Pancreas (tissue), 10 donors: Measurements from ENCODE around the gene CRTC2. TPM values are rescaled to one million over a fixed set of nuclear protein-coding genes. Genes with fewer than 3 reads are reported as not detected.

Source experiments
- ATAC-seq, 4 donors: fragments of 200-7000 bp; cut with Tn5 transposase; one replicate each; pipeline versions ENCODE4 v1.8.0 to v1.9.1; 2020; ENCODE audit warnings: mild to moderate bottlenecking in 4 of 4, moderate library complexity in 4 of 4
- DNase-seq, 6 donors: peaks; one replicate each; pipeline ENCODE4 v3.0.0-alpha.2; 2020
- FAIRE-seq: peaks from 2 replicates; lab custom pipeline; 2012; peaks lifted over from hg19 to GRCh38; lab: Jason Lieb, UNC
- H3K27ac ChIP-seq, 4 donors: fragments of 200-600 bp; sonication (generic); 1 replicate in 3 of 4; 2 replicates in 1 of 4; pipeline versions ENCODE4 v1.5.0 to v1.8.0; 2020
- H3K27me3 ChIP-seq, 4 donors: fragments of 200-600 bp; one replicate each; pipeline ENCODE4 v1.8.0; 2021
- H3K36me3 ChIP-seq, 3 donors: fragments of 200-600 bp; sonication (generic) in 1 of 3; one replicate each; pipeline versions ENCODE4 v1.5.0 to v1.8.0; 2020 to 2021
- H3K4me1 ChIP-seq, 3 donors: fragments of 200-600 bp; one replicate each; pipeline ENCODE4 v1.8.0; 2021
- H3K4me3 ChIP-seq, 4 donors: fragments of 200-600 bp; sonication (generic) in 2 of 4; one replicate each; pipeline versions ENCODE4 v1.5.0 to v1.8.0; 2020 to 2021
- H3K9me3 ChIP-seq, 4 donors: fragments of 200-600 bp; one replicate each; pipeline ENCODE4 v1.8.0; 2021
- WGBS, 2 donors: extraction: QIAGEN DNeasy Blood & Tissue Kit; methylation state at CpG; one replicate each; pipeline ENCODE4 v1.1.7; 2013; 5-methylcytosine and 5-hydroxymethylcytosine counted together
- intact Hi-C, 3 donors: fragments of 100-400 bp; cut with DNase I; formaldehyde crosslinking; loops; one replicate each; pipeline versions ENCODE4 v1.11.1 to v1.14.2; 2022
- polyA plus RNA-seq, 2 donors: library from polyadenylated mRNA; stranded (reverse); fragments of 200-250 nt; gene quantifications; one replicate each; pipeline ENCODE4 v1.2.3, GENCODE V29; 2013
- total RNA-seq, 6 donors: library from RNA; stranded (reverse); fragmentation: NEBNext Ultra II Directional in 4 of 6; extraction: Animal tissue kit (Norgen Biotek cat#: 25700) in 4 of 6; gene quantifications; one replicate each; pipeline versions ENCODE4 v1.2.1 to v1.2.4, GENCODE V29; 2021 to 2023
- TF ChIP-seq, protein P1 (sequence below), 4 donors: fragments of 200-600 bp; sonication (generic) in 3 of 4; IDR thresholded peaks; one replicate each; pipeline versions ENCODE4 v1.5.0 to v1.8.0; 2021; ENCODE audit warnings: antibody characterized with exemption in 4 of 4
- donor health status: healthy with polysubstance abuse.
- donor health status: DM: no; HTN: no; CAD: no; lungs with moderate emphysema.
- donor health status: DM: no; HTN: no; CAD: no.
- donor health status: control.
- donor health status: control.
- donor health status: Bipolar disorder and iron deficiency.
- donor health status: DM: yes; HTN: yes; CAD: no.
- donor health status: DM: no; HTN: no; CAD: no.
- donor health status: DM: no; HTN: no; CAD: no.
- donor health status: DM: yes; HTN: yes; CAD: no.

The CRTC2 gene
- total and polyA plus RNA-seq, 8 donors: 13.4 to 48.6 (median 20.7) TPM

DNA sequence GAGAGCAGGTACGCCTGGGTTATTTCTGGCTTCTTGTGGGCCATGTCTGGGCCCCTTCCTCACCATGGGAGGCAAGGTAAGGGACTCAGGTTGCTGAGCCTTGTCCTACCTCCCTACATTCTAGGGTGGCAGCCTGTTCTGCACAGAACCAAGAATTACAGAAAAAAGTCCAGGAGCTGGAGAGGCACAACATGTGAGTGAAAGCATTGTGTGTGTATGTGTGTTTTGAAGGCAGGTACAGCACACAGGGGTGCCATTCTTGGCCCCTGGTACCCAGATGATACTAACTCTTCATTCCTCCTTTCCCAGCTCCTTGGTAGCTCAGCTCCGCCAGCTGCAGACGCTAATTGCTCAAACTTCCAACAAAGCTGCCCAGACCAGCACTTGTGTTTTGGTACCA, 14.7 kb upstream of the CRTC2 start:
- H3K27me3 ChIP-seq: no peaks in the 10 kb centered on the region
- ATAC-seq: no peak
- 90 to 93% methylated on average over 3 of the region's 3 CpGs for WGBS, 2 donors
- H3K4me3 ChIP-seq: no peak overlapping the region
- intact Hi-C loops: no loop called here
- H3K27ac ChIP-seq: no peak overlapping the region
- no peak for FAIRE-seq
- H3K4me1 ChIP-seq: peaks cover 0 to 14% (median 0%) of the 10 kb centered on the region in 3 donors
- DNase-seq: no peak
- H3K36me3 ChIP-seq: peaks cover 5 to 21% (median 21%) of the 10 kb centered on the region in 3 donors
- no peaks in the 10 kb centered on the region for H3K9me3 ChIP-seq
- TF ChIP-seq, protein P1, sequence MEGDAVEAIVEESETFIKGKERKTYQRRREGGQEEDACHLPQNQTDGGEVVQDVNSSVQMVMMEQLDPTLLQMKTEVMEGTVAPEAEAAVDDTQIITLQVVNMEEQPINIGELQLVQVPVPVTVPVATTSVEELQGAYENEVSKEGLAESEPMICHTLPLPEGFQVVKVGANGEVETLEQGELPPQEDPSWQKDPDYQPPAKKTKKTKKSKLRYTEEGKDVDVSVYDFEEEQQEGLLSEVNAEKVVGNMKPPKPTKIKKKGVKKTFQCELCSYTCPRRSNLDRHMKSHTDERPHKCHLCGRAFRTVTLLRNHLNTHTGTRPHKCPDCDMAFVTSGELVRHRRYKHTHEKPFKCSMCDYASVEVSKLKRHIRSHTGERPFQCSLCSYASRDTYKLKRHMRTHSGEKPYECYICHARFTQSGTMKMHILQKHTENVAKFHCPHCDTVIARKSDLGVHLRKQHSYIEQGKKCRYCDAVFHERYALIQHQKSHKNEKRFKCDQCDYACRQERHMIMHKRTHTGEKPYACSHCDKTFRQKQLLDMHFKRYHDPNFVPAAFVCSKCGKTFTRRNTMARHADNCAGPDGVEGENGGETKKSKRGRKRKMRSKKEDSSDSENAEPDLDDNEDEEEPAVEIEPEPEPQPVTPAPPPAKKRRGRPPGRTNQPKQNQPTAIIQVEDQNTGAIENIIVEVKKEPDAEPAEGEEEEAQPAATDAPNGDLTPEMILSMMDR (IDR thresholded peaks at IDR 0.05): no peak

GRCh38 chr1:153970346-153970745, 11.9 kb upstream of the CRTC2 start:
- Histone ChIP-seq H3K27ac (no peak overlapping the region), H3K36me3 (peaks cover 5 to 19% (median 16%) of the 10 kb centered on the region in 3 donors), H3K27me3 (no peaks in the 10 kb centered on the region), H3K4me3 (no peak overlapping the region), H3K4me1 (peaks cover 0 to 14% (median 0%) of the 10 kb centered on the region in 3 donors), H3K9me3 (no peaks in the 10 kb centered on the region)
- no peak for ATAC-seq
- WGBS, 2 donors: 47 to 55% methylated on average over 2 of the region's 2 CpGs
- TF ChIP-seq, protein P1 (IDR thresholded peaks at IDR 0.05): no peak
- no peak for FAIRE-seq
- DNase-seq: peak in 1 of 6 donors; percentile 12
- intact Hi-C loops: no loop called here

GRCh38 chr1:153968972-153969371, 10.6 kb upstream of the CRTC2 start:
- ATAC-seq (no peak), DNase-seq (peak in 1 of 6 donors; percentile 36), FAIRE-seq (no peak)
- TF ChIP-seq, protein P1 (IDR thresholded peaks at IDR 0.05): no peak
- Histone ChIP-seq H3K9me3 (no peaks in the 10 kb centered on the region), H3K4me1 (peaks cover 0 to 22% (median 5%) of the 10 kb centered on the region in 3 donors), H3K4me3 (peak overlapping the region in 1 of 4 donors; percentile 47), H3K27ac (peak overlapping the region in 1 of 4 donors; percentile 82), H3K36me3 (peaks cover 0 to 6% (median 5%) of the 10 kb centered on the region in 3 donors), H3K27me3 (no peaks in the 10 kb centered on the region)
- 88 to 89% methylated on average over 2 of the region's 2 CpGs for WGBS, 2 donors
- intact Hi-C loops: no loop called here

GRCh38 chr1:153968408-153968807, 10.0 kb upstream of the CRTC2 start:
- TF ChIP-seq, protein P1 (IDR thresholded peaks at IDR 0.05): no peak
- Histone ChIP-seq H3K27me3 (no peaks in the 10 kb centered on the region), H3K36me3 (peaks cover 0 to under 1% (median 0%) of the 10 kb centered on the region in 3 donors), H3K4me3 (peak overlapping the region in 3 of 4 donors; percentile 41 to 47 (median 42)), H3K27ac (peak overlapping the region in 3 of 4 donors; percentile 82 to 94 (median 85)), H3K4me1 (peaks cover 0 to 22% (median 5%) of the 10 kb centered on the region in 3 donors), H3K9me3 (no peaks in the 10 kb centered on the region)
- intact Hi-C loops: no loop called here
- peak in 1 of 6 donors; percentile 69 for DNase-seq
- no peak for ATAC-seq
- FAIRE-seq: no peak
- 3% methylated on average over 13 of the region's 13 CpGs for WGBS, 2 donors

GRCh38 chr1:153968000-153968363, 9.6 kb upstream of the CRTC2 start:
- ATAC-seq (peak; percentile 26 to 42 (median 34)), DNase-seq (peak; percentile 73 to 86 (median 80)), FAIRE-seq (no peak)
- Histone ChIP-seq H3K27ac (peak overlapping the region; percentile 82 to 94 (median 88)), H3K4me1 (peaks cover 0 to 22% (median 5%) of the 10 kb centered on the region in 3 donors), H3K27me3 (no peaks in the 10 kb centered on the region), H3K4me3 (peak overlapping the region; percentile 29 to 47 (median 42)), H3K36me3 (no peaks in the 10 kb centered on the region), H3K9me3 (no peaks in the 10 kb centered on the region)
- intact Hi-C loops: no loop called here
- WGBS, 2 donors: 1 to 2% methylated on average over 8 of the region's 8 CpGs
- TF ChIP-seq, protein P1 (IDR thresholded peaks at IDR 0.05): no peak
